Testis (tissue), 2 donors: ENCODE data around the gene STAT6.
A peak's percentile ranks its signal among the peaks of the same experiment; 100 is the strongest.

ENCODE experiments used
- POLR2A ChIP-seq: fragments of 450-650 bp; IDR thresholded peaks from one replicate; pipeline ENCODE4 v1.6.1; 2017; ENCODE audit warnings: antibody characterized with exemption, mild to moderate bottlenecking, moderate library complexity
- TF ChIP-seq, protein P1 (sequence below), 3 experiments: fragments of 450-650 bp in 2 of 3; fragments of 200-600 bp in 1 of 3; sonication (generic) in 1 of 3; IDR thresholded peaks; one replicate each; pipeline ENCODE4 v1.5.1; 2016 to 2019; ENCODE audit warnings: antibody characterized with exemption in 3 of 3, mild to moderate bottlenecking in 2 of 3, moderate library complexity in 1 of 3

DNA sequence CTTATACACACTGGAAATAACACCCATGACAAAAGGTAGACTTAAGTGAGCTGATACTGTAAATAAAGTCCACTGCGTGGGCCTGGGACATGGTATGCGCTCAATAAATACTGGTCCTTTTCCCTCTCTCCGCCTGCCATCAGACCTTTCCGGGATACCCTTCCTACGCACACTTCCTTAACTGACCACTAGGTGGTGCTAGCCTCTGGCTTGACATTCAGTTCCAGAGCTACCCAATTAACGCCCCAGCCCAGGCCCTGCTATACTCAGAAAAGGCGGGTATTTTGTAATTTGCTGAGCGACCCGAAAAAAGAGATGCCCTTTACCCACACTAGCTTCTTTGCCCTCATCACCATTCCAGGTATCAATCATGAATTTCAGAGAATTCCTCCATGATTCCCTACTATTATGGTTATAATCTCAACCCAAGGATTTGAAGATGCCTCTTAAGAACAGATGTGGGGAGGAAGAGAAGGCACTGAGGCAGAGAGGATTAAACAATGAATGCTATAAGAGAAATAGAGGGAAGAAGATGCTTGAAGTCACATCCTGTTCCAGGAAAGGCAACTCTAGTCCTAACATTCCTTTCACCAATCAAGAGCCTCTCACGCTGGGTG is 13.2 kb upstream of the STAT6 start:
- TF ChIP-seq, protein P1, sequence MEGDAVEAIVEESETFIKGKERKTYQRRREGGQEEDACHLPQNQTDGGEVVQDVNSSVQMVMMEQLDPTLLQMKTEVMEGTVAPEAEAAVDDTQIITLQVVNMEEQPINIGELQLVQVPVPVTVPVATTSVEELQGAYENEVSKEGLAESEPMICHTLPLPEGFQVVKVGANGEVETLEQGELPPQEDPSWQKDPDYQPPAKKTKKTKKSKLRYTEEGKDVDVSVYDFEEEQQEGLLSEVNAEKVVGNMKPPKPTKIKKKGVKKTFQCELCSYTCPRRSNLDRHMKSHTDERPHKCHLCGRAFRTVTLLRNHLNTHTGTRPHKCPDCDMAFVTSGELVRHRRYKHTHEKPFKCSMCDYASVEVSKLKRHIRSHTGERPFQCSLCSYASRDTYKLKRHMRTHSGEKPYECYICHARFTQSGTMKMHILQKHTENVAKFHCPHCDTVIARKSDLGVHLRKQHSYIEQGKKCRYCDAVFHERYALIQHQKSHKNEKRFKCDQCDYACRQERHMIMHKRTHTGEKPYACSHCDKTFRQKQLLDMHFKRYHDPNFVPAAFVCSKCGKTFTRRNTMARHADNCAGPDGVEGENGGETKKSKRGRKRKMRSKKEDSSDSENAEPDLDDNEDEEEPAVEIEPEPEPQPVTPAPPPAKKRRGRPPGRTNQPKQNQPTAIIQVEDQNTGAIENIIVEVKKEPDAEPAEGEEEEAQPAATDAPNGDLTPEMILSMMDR (IDR thresholded peaks at IDR 0.05): peak; percentile 96 to 98 (median 97)
- no peak for TF ChIP-seq POLR2A
